HG02970 (cell line): Measurements from ENCODE around the gene FAM151B.

Experiments used
- ATAC-seq: cut with Tn5 transposase; IDR thresholded peaks from one replicate; pipeline ENCODE4 v1.9.1; 2021; ENCODE audit warnings: mild to moderate bottlenecking, moderate library complexity, moderate number of reproducible peaks; ENCODE audit not compliant: unreplicated experiment, low FRiP score

Gene FAM151B

GRCh38 chr5:80502800-80503199 is 14.9 kb downstream of the FAM151B start:
- ATAC-seq: no peak

GRCh38 chr5:80503641-80504040 is 15.7 kb downstream of the FAM151B start:
- no peak for ATAC-seq

GRCh38 chr5:80504833-80505232 is 16.9 kb downstream of the FAM151B start:
- ATAC-seq: no peak

DNA sequence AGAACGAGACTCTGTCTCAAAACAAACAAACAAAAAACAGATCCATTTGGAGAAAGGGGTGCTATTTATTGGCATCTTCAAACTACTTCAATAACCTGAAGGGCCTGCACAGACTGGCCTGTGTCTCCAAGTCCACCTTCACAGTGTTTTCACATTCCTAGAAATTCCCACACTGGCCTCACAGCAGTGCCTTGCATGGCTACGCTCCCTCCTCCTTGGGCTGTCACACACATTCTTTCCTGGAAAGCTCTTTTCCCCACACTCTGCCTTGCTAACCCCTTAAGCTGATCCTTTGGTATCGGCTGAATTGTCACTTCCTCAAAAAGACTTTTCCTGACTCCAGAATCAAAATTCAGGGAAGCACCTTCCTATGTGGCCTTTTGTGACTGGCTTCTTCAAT is 19.8 kb downstream of the FAM151B start:
- no peak for ATAC-seq

DNA sequence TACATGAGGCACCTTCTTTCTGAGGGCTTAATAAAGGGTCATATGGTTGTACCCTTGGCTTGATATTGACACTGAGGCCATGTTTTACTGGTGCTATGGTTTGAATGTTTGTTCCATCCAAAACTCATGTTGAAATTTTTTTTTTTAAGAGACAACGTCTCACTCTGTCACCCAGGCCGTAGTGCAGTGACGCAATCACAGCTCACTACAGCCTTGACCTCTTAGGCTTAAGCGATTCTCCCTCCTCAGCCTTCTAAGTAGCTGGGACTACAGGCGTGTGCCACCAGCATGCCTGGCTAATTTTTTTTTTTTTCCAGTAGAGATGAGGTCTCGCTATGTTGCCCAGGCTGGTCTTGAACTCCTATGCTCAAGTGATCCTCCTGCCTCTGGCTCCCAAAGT is 20.9 kb downstream of the FAM151B start:
- ATAC-seq: no peak

GRCh38 chr5:80509362-80509761 is 21.5 kb downstream of the FAM151B start:
- ATAC-seq: no peak

DNA sequence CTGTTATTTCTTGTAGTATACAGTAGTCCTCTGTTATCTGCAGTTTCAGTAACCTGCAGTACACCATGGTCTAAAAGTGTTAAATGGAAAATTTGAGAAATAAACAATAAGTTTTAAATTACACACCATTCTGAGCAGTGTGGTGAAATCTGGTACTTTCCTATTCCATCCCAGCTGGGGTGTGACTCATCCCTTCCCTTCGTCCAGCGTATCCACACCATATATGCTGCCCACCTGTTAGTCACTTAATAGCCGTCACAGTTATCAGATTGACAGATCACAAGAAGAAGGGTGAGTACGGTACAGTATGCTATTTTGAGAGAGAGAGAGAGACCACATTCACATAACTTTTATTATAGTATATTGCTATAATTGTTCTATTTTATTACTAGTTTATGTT is 28.9 kb downstream of the FAM151B start:
- no peak for ATAC-seq

GRCh38 chr5:80540691-80541090 is 52.8 kb downstream of the FAM151B start:
- ATAC-seq: no peak

DNA sequence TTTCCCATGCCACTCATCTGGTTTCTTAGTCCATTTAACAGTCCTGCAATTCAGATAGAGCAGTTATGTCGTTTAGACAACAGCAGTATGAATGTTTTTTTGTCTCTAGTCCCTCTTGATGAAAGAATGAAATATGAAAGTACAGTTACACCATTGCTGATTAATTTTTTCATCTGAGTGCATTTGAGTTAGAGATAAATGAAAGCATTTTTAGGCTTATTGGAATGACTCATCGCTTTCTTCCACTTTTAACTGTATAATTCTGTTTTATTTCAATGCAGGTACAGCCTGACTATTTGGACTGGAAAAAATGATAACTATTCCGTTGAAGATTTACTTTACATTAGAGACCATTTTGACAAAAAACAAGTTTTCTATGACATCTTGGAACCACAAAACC is 53.5 kb downstream of the FAM151B start:
- no peak for ATAC-seq

- ATAC-seq: no peak
Measured at GRCh38 chr5:80554646-80555045, 66.7 kb downstream of the FAM151B start.

DNA sequence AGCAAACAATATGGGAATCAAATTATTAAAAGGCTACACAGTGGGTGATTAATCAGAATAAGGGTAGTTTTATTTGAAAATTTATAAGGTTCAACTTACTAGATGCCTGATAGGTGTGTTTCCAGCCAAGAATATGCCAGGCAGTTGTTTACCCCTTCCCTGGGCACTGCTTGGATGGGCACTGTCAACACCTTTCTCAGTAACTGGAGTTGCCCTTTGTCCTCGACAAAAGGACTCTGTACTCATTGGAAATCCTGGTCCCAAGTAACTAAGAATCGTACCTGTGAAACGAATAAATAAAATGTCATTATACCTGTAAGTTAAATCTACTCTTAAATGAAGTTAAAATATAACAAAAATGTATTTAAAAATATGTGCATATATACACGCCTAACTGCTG is 67.2 kb downstream of the FAM151B start:
- ATAC-seq: no peak

GRCh38 chr5:80559244-80559643 is 71.3 kb downstream of the FAM151B start:
- ATAC-seq: no peak

GRCh38 chr5:80565330-80565729 is 77.4 kb downstream of the FAM151B start:
- no peak for ATAC-seq

DNA sequence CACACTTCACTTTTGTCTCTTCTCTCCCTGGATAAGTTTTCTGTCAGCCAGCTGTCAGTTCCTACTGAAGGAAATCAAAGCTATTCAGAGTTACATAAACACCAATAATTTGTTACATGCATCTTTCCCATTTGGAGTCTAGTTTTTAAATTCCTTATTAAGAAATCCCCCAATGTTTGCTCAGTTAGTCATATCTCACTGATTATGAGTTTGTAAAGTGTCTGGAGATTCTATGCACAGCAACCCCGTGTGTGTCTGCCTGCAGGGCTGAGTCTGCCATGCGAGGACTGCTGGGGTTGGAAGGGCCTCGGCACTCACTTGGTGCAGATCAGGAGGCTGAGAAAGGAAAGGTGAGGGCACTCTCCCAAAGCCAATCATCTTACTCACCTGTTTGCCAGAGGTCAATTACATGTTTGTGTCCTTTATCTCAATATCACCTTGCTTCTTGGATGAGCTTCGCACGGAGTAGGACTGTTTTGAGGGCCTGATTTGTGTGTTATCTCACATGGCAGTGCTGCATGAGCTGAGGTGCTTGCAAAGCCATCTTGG is 78.9 kb downstream of the FAM151B start:
- ATAC-seq: no peak

DNA sequence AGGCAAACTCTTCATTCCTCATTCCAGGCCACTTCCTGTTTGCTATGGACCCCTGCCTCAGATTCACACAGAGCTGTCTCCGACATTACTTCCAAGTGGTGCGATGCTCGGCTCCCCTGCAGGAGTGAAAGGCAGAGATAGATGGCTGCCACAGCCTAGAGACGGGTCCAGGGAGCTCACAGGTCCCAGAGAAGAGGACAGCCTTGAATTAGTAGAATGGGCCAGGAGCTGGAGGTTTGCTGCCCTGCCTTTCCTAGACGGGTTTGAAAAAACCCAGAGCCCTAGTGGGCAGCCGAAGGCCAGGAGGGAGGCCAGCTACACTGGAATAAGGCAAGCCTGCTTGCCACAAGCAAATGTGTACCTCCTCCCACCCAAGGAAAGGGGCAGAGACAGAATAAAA is 80.4 kb downstream of the FAM151B start:
- ATAC-seq: no peak

GRCh38 chr5:80569086-80569960 is 81.4 kb downstream of the FAM151B start:
- ATAC-seq: no peak

DNA sequence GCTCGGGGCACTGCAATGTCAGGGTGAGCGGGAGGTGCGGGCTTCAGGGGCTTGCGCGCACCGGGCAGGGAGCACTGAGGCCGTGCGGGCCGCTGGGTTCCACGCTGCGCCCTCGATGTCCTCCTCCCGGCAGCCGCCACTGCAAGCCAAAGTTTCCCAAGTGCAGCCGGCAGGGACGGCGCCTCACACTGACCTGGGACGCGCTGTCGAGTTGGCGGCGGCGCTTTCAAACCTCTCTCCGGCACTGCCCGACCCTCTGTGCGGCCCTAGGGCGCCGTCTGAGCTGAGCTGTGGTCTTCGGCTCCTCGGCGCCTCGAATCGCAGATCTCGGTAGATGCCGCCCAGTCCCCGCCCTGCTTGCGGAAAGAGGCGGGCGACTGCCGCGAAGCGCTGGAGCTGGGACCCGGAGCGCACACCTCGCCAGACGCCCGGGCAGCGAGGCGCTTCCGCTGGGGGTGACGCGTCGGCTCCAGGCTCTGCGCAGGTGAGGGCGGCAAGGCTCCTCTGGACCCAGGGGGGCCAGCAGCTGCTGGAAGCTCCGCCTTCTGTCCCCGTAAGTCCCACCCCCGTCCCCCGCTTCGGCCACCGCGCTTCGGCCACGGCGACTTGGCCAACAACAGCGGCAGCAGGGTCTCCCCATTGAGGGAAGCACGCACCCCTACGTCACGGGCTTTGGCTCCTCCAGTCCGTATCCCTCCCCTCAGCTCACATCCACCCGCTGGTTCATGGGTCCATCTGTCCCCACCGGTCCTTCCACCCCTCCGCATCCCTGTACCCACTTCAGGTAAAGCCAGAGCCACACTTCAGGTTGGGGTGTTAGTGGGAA is 82.3 kb downstream of the FAM151B start, which contains the start of gene ANKRD34B:
Gene ANKRD34B, minus strand, starts transcription at position 320 of the 826 bp plus-strand sequence. CDS start 10,261 bp downstream, outside the sequence.
- ATAC-seq: no peak

DNA sequence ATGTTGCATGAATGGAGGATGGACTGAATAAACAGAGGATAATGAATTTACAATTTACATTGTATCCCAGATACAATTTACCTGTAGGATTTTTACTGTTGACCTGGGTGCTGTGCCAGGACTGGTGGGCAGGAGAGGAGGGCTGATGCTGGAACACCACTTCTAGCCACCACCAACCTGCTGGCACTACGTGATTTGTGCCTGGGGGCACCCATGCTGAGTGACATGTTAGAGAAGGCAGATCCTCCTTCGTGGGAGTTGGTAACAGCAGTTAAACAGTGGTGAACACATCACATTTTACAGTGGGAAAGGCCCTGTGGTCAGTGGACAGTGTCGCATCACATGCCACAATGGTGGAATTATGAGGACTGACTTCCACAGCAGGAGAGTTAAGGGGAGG is 85.2 kb downstream of the FAM151B start:
- no peak for ATAC-seq

DNA sequence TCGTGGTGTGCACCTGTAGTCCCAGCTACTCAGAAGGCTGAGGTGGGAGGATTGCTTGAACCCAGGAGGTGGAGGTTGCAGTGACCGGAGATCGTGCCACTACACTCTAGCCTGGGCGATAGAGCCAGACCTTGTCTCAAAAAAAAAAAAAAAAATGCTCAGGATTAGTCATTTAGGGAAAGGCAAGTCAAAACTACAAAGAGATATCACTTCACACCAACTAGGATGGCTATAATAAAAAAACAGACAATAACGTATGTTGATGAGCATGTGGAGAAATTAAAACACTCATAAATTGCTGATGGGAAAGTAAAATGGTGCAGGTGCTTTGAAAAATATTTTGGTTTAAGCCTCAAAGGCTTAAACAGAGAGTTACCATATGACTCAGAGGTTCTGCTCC is 88.5 kb downstream of the FAM151B start:
- ATAC-seq: no peak

- ATAC-seq: no peak
Measured at GRCh38 chr5:80577707-80578106, 89.8 kb downstream of the FAM151B start.

DNA sequence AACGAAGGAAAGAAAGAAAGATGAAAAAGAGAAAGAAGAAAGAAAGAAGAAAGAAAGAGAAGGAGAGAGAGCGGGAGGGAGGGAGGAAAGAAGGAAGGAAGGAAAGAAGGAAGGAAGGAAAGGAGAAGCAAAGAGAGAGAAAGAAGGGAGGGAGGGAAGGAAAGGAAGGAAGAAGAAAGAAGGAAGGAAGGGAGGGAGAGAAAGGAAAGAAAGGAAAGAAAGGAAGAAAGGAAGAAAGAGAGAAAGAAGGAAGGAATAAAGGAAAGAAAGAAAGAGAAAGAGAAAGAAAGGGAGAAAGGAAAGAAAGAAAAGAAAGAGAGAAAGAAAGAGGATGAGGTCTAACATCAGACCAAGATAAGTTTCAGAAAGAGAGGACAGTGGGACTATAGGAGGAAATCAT is 91.2 kb downstream of the FAM151B start:
- no peak for ATAC-seq
